GM15510 (cell line): ENCODE measurements around the gene CCDC12.

Experiments used
- POLR2A ChIP-seq: IDR thresholded peaks from 3 replicates; pipeline ENCODE4 v1.6.1; 2011; ENCODE audit warnings: borderline replicate concordance; ENCODE audit not compliant: insufficient read length; ENCODE audit errors: extremely low read depth

Gene CCDC12

DNA sequence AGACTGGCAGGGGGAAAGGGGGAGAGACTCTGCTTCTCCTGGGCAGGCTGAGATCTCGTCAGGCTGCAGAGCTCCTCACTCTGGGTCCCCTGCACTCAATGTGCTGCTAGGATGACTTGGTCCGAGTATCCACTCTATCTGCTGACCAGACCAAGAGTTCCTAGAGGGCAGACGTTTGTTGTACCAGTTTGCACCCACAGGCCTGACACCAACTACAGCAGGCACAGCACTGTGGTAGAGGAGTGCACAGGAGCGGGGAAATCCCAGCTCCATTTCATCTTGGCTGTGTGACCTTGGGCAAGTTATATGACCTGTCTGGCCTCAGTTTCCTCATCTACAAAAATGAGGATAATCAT is 29.0 kb downstream of the CCDC12 start:
- no peak for TF ChIP-seq POLR2A

- no peak for TF ChIP-seq POLR2A
Observed at GRCh38 chr3:46946856-46947545, 29.5 kb downstream of the CCDC12 start.

DNA sequence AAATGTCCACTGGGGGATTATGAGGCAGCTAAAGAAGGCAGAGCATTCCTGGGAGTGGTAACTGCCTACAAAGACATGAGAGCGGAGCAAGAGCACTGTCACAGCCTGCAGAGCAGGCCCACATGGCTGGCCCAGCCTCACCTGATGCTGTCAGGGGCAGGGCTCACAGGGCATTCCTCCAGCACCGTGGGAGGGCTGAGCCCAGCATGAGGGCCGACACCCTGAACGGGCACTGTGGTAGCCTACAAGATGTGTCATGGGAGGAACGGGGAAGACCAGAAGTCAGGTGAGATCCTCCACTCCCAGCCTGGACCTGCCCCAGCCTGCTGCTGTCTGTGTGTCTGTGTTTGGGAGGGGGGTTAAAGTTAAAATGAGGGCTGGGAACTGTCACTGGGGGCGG is 30.1 kb downstream of the CCDC12 start:
- no peak for TF ChIP-seq POLR2A

DNA sequence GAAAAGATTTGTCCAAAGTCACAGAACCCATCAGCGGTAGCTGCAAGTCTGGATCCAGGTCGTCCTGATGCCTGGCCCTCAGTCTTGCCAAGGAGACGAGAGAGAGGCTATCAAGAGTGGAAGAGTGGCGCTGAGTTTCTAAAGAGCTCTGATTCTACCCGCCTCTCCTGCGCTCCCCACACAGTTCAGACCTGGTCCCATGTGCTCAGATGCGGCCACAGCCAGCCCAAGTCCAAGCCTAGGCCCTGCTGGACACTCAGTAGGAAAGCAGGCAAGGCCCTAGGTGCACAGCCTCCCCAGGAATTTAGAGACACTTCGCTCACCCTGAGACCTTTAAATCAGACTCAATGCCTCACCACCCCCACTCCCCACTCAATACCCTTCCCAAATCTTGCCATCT is 32.4 kb downstream of the CCDC12 start:
- TF ChIP-seq POLR2A = no peak

GRCh38 chr3:46943237-46944187 is 33.0 kb downstream of the CCDC12 start:
- no peak for TF ChIP-seq POLR2A

DNA sequence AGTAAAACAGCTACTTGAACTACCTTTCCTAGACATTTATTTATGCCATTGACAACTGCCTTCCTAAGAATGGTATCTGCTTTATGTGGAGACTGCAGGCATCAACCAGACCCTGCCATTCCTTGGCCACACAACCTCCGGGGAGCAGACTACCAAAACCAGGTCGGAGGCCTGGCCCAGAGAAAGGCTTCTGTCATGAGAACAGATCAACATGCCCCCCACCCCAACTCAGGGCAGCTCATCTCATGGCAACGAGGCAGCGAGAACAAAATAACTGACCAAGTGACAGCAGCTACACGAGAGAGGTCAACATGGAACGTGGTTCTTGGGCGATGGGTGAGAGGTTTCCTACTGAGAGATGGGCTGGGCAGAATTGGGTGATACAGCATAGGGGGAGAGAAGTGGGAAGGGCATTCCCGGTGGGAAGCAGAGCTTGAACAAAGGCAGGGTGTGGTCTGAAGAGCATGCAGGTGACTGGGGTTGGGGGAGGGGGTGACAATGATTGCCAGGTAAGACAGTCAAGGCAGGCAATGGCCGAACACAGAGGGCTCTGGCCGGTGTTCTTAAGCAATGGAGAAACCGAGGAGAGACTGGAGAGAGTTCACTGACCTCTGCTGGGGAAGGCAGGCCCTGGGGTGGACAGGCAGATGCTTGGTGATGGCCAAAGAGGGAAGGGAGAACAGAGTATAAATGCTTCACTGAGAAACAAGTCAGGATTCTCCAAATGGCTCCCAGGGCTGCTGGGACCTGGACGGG is 33.9 kb downstream of the CCDC12 start:
- TF ChIP-seq POLR2A = no peak

DNA sequence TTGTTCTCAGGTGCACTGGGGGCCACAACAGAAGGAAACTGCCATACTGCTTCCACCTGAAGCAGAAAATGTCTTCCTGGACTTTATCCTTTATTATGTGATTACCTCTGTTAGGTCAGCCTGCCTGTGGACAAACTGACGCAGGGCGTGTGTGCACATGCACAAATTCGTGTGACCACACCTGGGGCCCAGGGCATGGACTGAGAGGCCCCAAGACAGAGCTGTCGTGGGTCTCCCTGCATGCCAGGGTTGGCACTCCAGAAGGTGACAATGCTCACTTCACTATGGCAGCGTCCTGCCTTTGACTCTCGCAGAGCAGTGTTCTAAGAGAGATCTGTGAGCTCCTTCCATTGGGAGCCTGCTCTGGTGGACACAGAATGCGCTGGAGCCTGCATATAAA is 34.5 kb downstream of the CCDC12 start:
- TF ChIP-seq POLR2A = no peak

DNA sequence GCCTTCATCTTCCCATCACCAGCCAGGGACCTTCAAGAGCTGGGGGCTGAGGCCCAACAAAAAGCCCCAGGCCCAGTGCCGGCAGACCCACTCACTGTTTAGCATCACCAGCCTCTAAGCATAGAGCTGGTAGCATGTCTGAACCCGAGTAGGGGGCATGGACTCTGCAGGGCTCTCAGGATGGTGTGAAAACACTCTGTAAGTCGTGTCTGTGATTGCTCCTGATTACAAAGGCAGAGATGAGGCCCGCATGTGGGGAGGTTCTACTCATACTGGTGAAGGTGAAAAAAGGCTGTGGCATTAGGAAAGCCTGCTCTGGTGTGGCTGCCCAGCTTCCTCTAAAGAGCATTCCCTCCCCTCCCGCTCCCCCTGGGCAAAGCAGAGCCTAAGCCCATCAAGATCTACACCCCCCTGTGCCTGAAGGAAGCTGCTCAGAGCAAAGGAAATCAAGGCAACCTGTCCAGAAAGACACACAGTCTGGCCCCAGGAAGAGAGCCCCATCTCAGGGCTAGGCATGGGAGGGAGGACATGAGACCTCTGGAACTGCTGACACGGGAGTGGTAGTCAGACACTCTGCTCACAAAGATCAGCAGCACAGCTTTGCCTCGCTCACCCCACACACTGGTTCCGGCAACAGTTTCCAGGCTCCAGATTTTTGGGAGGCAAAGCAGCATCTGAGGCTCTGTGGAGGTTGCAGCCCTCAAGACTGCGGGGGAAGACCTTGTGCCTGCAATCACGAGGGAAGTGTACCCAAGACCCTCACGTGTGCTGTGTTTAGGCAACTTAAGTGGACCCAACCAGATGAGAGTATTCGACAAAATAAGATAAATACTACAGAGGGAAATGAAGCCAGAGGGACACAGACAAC is 36.7 kb downstream of the CCDC12 start:
- TF ChIP-seq POLR2A = no peak

GRCh38 chr3:46938118-46938517 is 38.4 kb downstream of the CCDC12 start:
- no peak for TF ChIP-seq POLR2A

GRCh38 chr3:46936733-46937250 is 39.8 kb downstream of the CCDC12 start:
- no peak for TF ChIP-seq POLR2A

DNA sequence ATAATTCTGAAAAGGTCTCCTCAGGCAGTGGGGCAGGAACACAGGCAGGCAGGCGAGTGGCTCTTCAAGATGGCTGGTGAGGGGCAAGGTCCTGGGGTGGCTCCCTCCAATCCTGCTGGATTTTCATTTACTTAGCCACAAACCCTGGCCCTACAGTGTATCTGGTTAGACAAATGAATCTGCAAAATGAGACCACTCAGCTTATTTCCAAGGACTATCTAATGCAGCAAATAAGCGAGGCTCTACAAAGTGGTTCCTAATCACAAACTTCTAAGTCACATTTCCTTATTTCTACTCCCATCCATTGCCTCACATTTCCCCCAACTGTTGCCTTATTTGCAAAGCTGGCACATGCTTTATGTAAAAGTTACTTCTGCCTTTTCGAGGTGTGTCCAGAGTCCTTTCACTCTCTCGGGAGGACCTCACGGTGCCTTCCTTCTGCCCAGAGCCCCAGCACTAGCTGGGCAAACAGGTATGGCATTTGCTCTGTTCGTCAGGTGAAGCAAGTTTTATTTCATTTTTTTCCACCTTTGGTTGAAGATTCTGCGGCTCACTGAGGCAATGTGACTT is 40.5 kb downstream of the CCDC12 start:
- no peak for TF ChIP-seq POLR2A

DNA sequence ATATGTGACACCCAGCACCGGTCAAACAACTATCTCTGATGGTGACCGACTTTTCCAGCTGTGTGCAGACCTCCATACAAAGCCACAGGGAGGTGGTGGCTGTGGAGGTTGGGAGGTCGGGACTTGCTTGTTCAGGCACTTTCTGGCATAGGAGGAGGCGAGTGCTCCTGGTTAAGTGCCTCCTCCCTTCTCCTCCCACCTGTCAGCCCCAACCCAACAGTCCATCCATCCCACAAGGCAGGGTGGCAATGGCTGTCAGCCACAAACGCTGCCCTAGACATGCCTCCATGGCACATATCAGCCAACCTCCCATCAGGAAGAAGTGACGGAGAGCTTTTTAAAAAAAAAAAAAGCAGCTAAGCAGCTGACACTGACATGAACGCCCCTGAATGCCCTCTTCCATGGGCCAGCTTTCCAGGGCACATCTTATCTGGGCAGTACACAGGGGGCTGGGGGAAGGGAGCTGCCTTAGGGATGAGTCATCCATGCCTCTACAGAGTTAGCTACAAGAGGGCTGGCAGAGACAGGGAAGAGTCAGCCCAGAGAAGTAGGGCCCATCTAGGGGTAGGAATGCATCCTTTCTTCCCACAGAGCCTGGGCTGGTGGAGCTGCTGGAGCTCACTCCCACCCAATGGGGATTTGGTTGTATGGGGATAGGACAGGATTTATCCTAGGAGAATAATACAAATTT is 41.2 kb downstream of the CCDC12 start:
- TF ChIP-seq POLR2A = no peak

DNA sequence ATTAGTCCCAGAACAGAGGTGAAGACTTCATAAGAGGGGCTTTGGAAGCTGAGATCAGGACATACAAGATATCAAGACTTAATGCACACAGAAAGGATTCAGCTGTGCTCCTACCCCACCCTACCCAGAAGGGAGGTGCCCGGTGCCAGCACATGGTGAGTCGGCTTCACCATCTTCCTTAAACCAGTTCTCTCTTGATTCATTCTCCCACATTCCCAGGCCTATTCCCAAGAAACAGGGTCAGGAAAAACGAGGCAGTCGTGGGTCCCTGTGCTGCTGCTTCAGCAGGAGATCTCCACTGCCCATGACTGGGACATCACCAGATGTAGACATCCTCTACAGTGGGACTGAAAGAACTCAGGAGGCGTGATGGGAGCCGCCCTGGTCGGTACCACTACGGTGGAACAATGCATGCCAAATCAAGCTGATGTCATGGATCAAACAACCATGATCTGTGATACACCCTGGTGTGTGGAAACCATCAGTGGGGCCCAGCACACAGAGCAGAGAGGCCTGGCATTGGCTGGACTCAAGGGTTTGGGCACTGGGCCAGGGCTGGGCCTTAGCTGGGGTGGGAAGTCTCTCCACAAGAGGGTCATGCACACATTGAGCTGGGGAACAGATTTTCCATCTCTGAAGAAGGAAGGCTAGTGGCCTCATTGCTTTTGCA is 41.9 kb downstream of the CCDC12 start:
- no peak for TF ChIP-seq POLR2A
